ENCODE data around the gene MORN1.

Gene MORN1

GRCh38 chr1:2400950-2401649 lies 9.7 kb upstream of the MORN1 start:
- TF ChIP-seq CEBPB (IDR thresholded peaks at IDR 0.05) (no peak), ZBTB7A (IDR thresholded peaks at IDR 0.05; ENCODE audit: low read depth) (no peak), CREB1 (IDR thresholded peaks at IDR 0.05; ENCODE audit: low read depth) (no peak), TAF1 (IDR thresholded peaks at IDR 0.05; ENCODE audit: low read depth) (no peak), YY1 (IDR thresholded peaks at IDR 0.05; ENCODE audit: low read depth) (no peak), TCF12 (IDR thresholded peaks at IDR 0.05; ENCODE audit: low read depth) (no peak), EP300 (IDR thresholded peaks at IDR 0.05; ENCODE audit: borderline replicate concordance) (no peak), EGR1 (IDR thresholded peaks at IDR 0.05) (no peak), MAX (IDR thresholded peaks at IDR 0.05) (no peak), RAD21 (IDR thresholded peaks at IDR 0.05; ENCODE audit: low read depth) (no peak), REST (IDR thresholded peaks at IDR 0.05; ENCODE audit: low read depth) (no peak), USF1 (IDR thresholded peaks at IDR 0.05) (no peak), TEAD4 (IDR thresholded peaks at IDR 0.05) (no peak), NFIC (IDR thresholded peaks at IDR 0.05) (no peak), FOXM1 (IDR thresholded peaks at IDR 0.05; ENCODE audit: borderline replicate concordance, low read depth) (no peak)

GRCh38 chr1:2400576-2400909 lies 9.2 kb upstream of the MORN1 start:
- no peak for TF ChIP-seq REST (IDR thresholded peaks at IDR 0.05; ENCODE audit: low read depth)
- TF ChIP-seq TAF1 (IDR thresholded peaks at IDR 0.05; ENCODE audit: low read depth): no peak
- TF ChIP-seq TCF12 (IDR thresholded peaks at IDR 0.05; ENCODE audit: low read depth): no peak
- no peak for TF ChIP-seq EGR1 (IDR thresholded peaks at IDR 0.05)
- no peak for TF ChIP-seq TEAD4 (IDR thresholded peaks at IDR 0.05)
- TF ChIP-seq MAX (IDR thresholded peaks at IDR 0.05): no peak
- no peak for TF ChIP-seq RAD21 (IDR thresholded peaks at IDR 0.05; ENCODE audit: low read depth)
- no peak for TF ChIP-seq CEBPB (IDR thresholded peaks at IDR 0.05)
- no peak for TF ChIP-seq NFIC (IDR thresholded peaks at IDR 0.05)
- no peak for TF ChIP-seq USF1 (IDR thresholded peaks at IDR 0.05)
- no peak for TF ChIP-seq CREB1 (IDR thresholded peaks at IDR 0.05; ENCODE audit: low read depth)

- TF ChIP-seq YY1 (IDR thresholded peaks at IDR 0.05; ENCODE audit: low read depth): no peak
- no peak for TF ChIP-seq MAX (IDR thresholded peaks at IDR 0.05)
- TF ChIP-seq TCF12 (IDR thresholded peaks at IDR 0.05; ENCODE audit: low read depth): no peak
- TF ChIP-seq ZBTB7A (IDR thresholded peaks at IDR 0.05; ENCODE audit: low read depth): no peak
- TF ChIP-seq TAF1 (IDR thresholded peaks at IDR 0.05; ENCODE audit: low read depth): no peak
- no peak for TF ChIP-seq RAD21 (IDR thresholded peaks at IDR 0.05; ENCODE audit: low read depth)
- no peak for TF ChIP-seq TEAD4 (IDR thresholded peaks at IDR 0.05)
- no peak for TF ChIP-seq NFIC (IDR thresholded peaks at IDR 0.05)
- no peak for TF ChIP-seq FOXM1 (IDR thresholded peaks at IDR 0.05; ENCODE audit: borderline replicate concordance, low read depth)
- no peak for TF ChIP-seq EGR1 (IDR thresholded peaks at IDR 0.05)
- no peak for TF ChIP-seq USF1 (IDR thresholded peaks at IDR 0.05)
- no peak for TF ChIP-seq EP300 (IDR thresholded peaks at IDR 0.05; ENCODE audit: borderline replicate concordance)
- no peak for TF ChIP-seq REST (IDR thresholded peaks at IDR 0.05; ENCODE audit: low read depth)
- no peak for TF ChIP-seq CREB1 (IDR thresholded peaks at IDR 0.05; ENCODE audit: low read depth)
- no peak for TF ChIP-seq CEBPB (IDR thresholded peaks at IDR 0.05)
These were observed 8.7 kb upstream of the MORN1 start for GRCh38 chr1:2399890-2400575.
